Parathyroid adenoma (tissue), 2 donors: Measurements from ENCODE around the gene TMEFF1.

Experiments used
- H2AFZ ChIP-seq: fragments of 300-600 bp; sonication (generic); one replicate; pipeline ENCODE4 v1.7.0; 2017; ENCODE audit warnings: antibody characterized with exemption, mild to moderate bottlenecking
- H3K27ac ChIP-seq: fragments of 300-600 bp; sonication (generic); one replicate; pipeline ENCODE4 v1.7.0; 2017
- H3K27me3 ChIP-seq: fragments of 300-600 bp; sonication (generic); one replicate; pipeline ENCODE4 v1.7.0; 2017; ENCODE audit warnings: low read length; ENCODE audit not compliant: control insufficient read depth, insufficient read depth
- H3K36me3 ChIP-seq: fragments of 300-600 bp; sonication (generic); one replicate; pipeline ENCODE4 v1.7.0; 2017; ENCODE audit warnings: low read length; ENCODE audit not compliant: control insufficient read depth, insufficient read depth
- H3K4me1 ChIP-seq: fragments of 300-600 bp; sonication (generic); one replicate; pipeline ENCODE4 v1.7.0; 2017; ENCODE audit warnings: control low read depth
- H3K4me2 ChIP-seq: fragments of 300-600 bp; sonication (generic); one replicate; pipeline ENCODE4 v1.7.0; 2017; ENCODE audit warnings: low read length
- H3K4me3 ChIP-seq: fragments of 300-600 bp; sonication (generic); one replicate; pipeline ENCODE4 v1.7.0; 2017; ENCODE audit warnings: low read depth, low read length
- H3K79me2 ChIP-seq: fragments of 300-600 bp; sonication (generic); one replicate; pipeline ENCODE4 v1.7.0; 2017; ENCODE audit warnings: control low read depth
- H3K9ac ChIP-seq: fragments of 300-600 bp; sonication (generic); one replicate; pipeline ENCODE4 v1.7.0; 2017; ENCODE audit warnings: mild to moderate bottlenecking
- H3K9me3 ChIP-seq: fragments of 300-600 bp; sonication (generic); one replicate; pipeline ENCODE4 v1.7.0; 2017; ENCODE audit warnings: low read length; ENCODE audit not compliant: control insufficient read depth
- CTCF ChIP-seq: fragments of 300-600 bp; sonication (generic); IDR thresholded peaks from one replicate; pipeline ENCODE4 v1.7.0; 2017; ENCODE audit warnings: antibody characterized with exemption, mild to moderate bottlenecking
- donor health status: primary hyperparathyroidism.

TMEFF1 gene

GRCh38 chr9:100441911-100442361, 31.0 kb upstream of the TMEFF1 start:
- H3K27me3 ChIP-seq: no peaks in the 10 kb centered on the region
- no peak overlapping the region for H2AFZ ChIP-seq

DNA sequence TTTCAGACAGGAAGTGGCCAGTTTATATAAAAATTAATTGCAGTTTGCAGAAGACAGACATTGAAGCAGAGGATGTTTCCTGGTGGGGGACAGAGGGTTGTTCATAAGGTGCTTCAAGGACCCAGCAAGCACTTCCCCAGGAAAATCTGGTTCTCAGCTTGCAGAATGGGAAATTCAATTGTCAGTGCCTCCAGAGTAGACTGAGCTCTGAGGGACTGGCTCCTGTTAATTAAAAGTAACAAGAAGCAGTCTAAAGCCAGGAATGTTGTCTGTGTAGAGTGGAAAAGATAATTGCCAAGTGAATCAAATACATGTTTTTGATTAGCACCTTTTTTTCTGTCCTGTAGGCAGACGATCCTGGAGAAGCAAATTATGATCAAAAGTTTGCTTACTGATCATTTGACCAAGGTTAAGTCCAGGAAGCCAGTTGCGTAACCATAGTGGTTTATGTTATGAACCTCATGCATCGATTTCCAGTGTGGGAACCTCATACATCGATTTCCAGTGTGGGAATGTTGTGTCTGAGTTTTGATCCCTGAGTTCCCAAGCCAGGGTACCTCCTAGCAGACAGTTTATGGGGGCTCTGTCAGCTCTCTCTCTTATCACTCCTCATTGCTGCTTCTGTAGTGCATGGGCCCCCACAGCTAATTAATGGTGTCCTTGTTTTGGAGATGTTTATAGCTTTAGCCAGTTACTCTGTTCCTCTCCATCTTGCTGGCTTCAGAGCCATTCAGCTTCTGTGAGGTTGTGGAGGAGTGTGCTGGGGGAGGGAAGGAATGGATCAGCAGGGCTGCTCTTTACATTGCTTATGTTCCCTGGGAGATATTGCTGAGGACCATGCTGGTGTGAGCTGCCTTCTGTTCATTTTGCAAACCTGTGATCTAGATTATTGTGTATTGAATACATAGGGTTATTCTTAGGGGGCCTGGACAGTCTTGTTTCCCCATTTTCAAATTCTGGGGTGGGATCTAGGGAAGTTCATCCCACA, 28.9 kb upstream of the TMEFF1 start:
- Histone ChIP-seq H3K4me2 (no peak overlapping the region), H3K27ac (no peak overlapping the region), H3K9me3 (no peaks in the 10 kb centered on the region), H3K9ac (no peak overlapping the region), H3K27me3 (no peaks in the 10 kb centered on the region), H3K36me3 (no peaks in the 10 kb centered on the region), H3K4me1 (no peaks in the 10 kb centered on the region), H3K79me2 (no peaks in the 10 kb centered on the region), H2AFZ (no peak overlapping the region), H3K4me3 (no peak overlapping the region)
- no peak for TF ChIP-seq CTCF

More at GRCh38 chr9:100441911-100442361, 31.0 kb upstream of the TMEFF1 start:
- Histone ChIP-seq H3K4me3 (no peak overlapping the region), H3K79me2 (no peaks in the 10 kb centered on the region), H3K27ac (no peak overlapping the region), H3K9ac (no peak overlapping the region), H3K9me3 (no peaks in the 10 kb centered on the region), H3K4me2 (no peak overlapping the region), H3K4me1 (no peaks in the 10 kb centered on the region), H3K36me3 (no peaks in the 10 kb centered on the region)
- no peak for TF ChIP-seq CTCF

- H3K36me3 ChIP-seq: no peaks in the 10 kb centered on the region
- H3K27ac ChIP-seq: no peak overlapping the region
- no peak overlapping the region for H2AFZ ChIP-seq
- no peaks in the 10 kb centered on the region for H3K27me3 ChIP-seq
- no peak for TF ChIP-seq CTCF
- no peaks in the 10 kb centered on the region for H3K79me2 ChIP-seq
- no peaks in the 10 kb centered on the region for H3K4me1 ChIP-seq
- H3K4me3 ChIP-seq: no peak overlapping the region
- no peaks in the 10 kb centered on the region for H3K9me3 ChIP-seq
- H3K9ac ChIP-seq: no peak overlapping the region
- no peak overlapping the region for H3K4me2 ChIP-seq
Measured at GRCh38 chr9:100445161-100445902, 27.6 kb upstream of the TMEFF1 start.

DNA sequence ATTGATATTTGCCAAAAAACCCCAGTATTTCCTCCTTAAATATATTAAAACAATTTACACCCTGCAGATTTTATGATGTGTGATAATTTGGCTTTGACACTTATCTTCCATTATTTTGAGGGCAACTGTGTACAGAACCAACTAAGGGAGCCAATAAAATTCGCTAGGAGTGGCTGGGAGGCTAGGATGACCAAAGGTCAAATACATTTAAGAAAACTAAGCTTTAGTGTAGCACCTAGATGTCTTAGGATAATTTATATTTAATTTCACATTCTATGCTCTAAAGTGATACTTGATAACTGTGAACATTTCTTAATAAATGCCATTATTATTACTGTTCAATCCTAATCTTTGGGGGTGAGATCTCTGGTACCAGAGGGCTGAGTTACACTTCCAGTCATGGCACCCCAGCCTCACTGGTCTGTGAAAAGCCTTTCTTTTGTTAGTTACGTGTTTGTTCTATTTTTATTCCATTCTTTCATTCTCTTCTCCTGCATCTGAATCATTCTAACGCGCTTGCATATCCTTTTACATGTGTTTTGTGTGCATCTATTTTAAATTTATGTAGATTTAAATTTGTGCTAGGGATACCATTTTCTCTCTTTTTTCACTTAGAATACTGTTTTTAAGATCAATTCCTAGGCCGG, 26.9 kb upstream of the TMEFF1 start:
- Histone ChIP-seq H3K27ac (no peak overlapping the region), H3K9ac (no peak overlapping the region), H3K4me2 (no peak overlapping the region), H3K36me3 (no peaks in the 10 kb centered on the region), H3K27me3 (no peaks in the 10 kb centered on the region), H3K79me2 (no peaks in the 10 kb centered on the region), H3K9me3 (no peaks in the 10 kb centered on the region), H3K4me3 (no peak overlapping the region), H2AFZ (no peak overlapping the region), H3K4me1 (no peaks in the 10 kb centered on the region)
- no peak for TF ChIP-seq CTCF
